HG03175 (cell line): ENCODE data around the gene MVD.
A peak's percentile ranks its signal among the peaks of the same experiment; 100 is the strongest.

ENCODE experiments used
- ATAC-seq: cut with Tn5 transposase; IDR thresholded peaks from one replicate; pipeline ENCODE4 v1.9.1; 2021; ENCODE audit warnings: mild to moderate bottlenecking, moderate library complexity; ENCODE audit not compliant: unreplicated experiment

MVD gene, protein sequence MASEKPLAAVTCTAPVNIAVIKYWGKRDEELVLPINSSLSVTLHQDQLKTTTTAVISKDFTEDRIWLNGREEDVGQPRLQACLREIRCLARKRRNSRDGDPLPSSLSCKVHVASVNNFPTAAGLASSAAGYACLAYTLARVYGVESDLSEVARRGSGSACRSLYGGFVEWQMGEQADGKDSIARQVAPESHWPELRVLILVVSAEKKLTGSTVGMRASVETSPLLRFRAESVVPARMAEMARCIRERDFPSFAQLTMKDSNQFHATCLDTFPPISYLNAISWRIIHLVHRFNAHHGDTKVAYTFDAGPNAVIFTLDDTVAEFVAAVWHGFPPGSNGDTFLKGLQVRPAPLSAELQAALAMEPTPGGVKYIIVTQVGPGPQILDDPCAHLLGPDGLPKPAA

GRCh38 chr16:88662843-88663606 is at the start of gene MVD:
Gene MVD (minus strand): TSS chr16:88663091. CDS start chr16:88663080, 11 bp downstream.
- ATAC-seq, result peak; percentile 97

- ATAC-seq, result no peak
Measured at GRCh38 chr16:88712362-88712979, 49.6 kb upstream of the MVD start.

DNA sequence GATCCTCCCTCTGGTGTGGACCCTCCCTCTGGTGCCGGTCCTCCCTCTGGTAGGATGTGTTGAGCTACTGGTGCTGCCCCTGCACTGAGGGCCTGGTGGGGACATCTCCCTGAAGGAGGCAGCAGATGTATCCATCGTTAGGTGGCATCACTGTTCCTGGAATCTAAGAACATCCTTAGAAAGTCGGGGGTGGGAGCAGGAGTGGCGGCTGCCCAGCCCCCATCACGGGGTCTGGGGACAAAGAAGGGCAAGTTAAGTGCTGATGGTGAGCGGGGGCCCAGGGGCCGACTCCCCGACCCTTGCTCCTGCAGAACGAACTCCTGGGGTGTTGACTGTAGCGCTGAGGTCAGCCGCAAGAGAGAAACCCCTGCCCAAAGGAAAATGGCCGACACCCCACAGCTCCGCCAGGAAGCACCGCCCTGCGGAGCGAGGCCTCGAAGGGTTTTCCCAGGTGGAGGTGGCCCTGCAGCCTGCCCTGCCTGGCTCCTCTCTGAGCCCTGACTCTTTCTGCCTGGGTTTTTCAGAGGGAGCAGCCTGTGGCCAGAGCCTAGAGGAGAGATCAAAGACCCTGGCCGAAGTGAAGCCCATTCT is 49.0 kb upstream of the MVD start:
- ATAC-seq, result no peak

- no peak for ATAC-seq
Measured at GRCh38 chr16:88710556-88710955, 47.7 kb upstream of the MVD start.

- no peak for ATAC-seq
Measured at GRCh38 chr16:88706965-88707826, 44.3 kb upstream of the MVD start.

DNA sequence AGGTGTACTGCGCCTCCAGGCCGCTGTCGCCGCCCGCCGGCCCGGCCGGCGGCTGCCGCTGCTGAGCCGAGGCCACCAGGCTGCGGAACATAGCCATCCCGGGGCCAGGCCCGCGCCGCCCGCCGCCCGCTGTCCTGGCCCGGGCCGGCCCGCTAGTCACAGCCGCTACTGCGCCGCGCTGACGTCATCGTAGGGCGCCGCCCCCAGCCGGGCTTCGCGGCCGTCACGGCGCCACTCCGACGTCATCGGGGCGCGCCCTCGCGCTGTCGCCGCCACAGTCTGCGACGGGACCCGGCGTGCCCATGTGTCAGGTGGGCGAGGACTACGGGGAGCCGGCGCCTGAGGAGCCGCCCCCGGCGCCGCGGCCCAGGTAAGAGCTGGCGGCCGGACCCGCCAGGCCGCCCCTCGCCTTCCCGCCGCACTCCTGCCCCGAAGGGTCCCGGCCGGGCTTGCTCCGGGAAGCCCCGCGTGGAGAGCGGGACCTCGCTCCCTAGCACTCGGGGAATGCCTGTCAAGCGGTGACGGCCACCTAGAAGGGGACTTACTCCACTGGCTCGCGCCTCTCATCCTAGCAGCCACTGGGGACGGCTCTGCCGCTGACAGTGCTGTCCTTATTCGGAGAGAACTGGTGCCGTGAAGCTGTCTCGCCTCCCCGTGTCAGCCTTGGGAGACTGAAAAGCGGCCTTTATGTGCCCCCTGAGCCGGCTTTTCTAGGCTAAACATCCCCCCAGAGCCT is 43.5 kb upstream of the MVD start, which contains the start of the genes CTU2 and RNF166:
Gene CTU2, plus strand, starts transcription at position 275 of the 736 bp plus-strand sequence. Its CDS starts 28 bp downstream, at position 303.
Gene RNF166, minus strand, starts transcription at position 180 of the 736 bp plus-strand sequence. Its CDS starts 83 bp downstream, at position 97.
- ATAC-seq, result peak; percentile 72

DNA sequence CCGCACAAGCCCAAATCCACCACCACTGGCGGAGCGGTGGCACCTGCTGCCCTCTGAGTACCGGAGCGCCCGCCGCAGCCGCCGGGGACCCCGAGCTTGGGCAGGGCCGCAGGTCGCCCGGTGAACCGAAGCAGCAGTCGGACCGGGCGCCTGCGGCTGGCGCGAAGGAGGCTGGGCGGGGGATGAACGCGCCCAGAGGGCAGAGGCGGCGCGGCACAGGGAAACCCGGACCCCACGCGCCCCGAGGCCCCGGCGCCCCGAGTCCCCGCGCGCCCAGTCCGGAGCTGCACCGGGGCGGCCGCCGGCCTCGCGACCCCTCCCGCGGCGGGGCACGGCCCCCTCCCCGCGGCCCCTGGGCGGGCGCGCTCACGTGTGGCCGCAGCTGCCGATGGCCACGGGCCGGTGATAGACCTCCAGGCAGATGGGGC is 42.9 kb upstream of the MVD start:
- peak; percentile 17 for ATAC-seq

DNA sequence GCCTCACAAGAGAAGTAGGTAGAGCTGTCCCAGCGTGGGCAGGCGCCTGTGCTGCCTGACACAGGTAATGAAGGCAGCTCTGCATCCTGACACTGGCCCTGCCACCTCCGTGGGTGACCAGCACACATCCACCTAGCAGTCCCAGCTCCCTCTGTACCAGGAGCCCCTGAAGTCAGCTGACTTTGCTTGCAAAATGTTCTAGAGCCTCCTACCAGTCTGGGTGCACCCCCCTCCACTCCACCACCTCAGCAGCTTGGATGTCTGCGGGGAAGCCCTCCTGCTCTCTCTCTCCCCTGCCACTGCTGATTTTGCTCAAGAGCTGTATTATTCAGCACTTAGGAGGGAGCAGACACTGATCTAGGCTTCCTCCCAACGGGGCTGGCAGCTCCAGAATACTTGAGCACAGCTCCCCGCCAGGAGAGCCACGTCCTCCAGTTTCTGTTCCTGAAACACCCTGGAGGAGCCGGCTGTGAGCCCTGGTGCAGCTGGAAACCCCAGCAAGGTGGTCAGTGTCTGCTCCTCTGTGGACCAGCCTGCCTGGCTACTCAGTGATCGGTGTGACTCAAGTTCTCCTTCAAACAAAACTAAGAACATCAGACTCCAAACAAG is 42.3 kb upstream of the MVD start:
- no peak for ATAC-seq

- ATAC-seq, result no peak
Measured at GRCh38 chr16:88703486-88704309, 40.8 kb upstream of the MVD start.

DNA sequence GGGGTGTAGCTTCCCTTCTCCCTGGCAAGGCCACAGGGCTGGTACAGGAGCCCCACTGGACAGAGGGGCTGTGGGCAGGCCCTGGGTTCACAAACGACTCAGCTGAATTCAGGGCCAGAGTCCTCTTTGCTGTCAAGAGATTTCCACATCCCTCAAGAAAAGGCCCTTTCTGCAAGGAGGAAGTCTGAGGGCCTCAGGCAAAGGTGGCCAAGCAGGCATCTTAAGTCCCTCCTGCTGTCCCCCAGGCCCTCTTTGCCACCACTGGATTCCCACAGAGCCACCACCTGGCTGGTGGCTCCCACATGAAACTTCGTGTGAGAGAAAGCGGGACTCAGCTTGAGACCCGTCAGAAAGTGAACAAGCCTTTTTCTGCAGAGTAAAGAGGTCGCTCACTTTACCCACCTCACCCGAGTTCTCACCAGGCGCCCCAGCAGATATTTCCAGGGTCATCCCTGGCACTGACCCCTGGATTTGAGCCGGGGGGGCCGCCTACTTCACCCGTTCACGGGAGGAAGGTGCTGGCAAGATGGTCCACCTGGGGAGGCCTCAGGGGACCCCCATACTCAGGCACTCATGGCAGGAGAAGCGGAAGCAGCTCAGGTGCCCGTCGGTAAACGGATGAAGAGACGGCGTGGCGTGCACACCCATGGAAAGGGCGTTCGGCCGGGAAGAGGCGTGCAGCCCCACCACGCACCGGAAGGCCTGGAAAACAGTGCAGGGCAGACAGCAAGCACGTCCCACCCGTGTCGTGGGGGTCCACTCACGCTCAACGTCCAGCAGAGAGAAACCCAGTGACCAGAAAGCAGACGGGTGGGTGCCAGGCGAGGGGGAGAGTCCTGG is 39.7 kb upstream of the MVD start:
- ATAC-seq, result no peak

GRCh38 chr16:88701581-88702370 is 38.9 kb upstream of the MVD start:
- ATAC-seq, result no peak

- peak; percentile 74 for ATAC-seq
Measured at GRCh38 chr16:88700636-88701482, 38.0 kb upstream of the MVD start.

DNA sequence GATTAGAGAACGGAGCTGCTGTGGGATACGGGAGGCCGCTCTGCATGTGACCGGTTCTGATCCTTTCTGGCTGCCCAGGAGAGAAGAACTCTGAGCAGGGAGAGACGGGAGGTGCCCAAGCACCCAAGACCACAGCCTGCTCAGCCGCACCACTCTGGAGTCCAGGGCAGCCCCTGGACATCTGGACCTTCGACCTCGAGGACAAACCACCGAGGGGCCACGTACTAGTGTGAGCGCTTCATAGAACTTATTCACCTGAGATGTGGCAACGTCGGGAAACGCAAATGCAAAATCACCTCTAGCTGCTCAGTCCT is 37.4 kb upstream of the MVD start:
- ATAC-seq, result no peak

- no peak for ATAC-seq
Measured at GRCh38 chr16:88699180-88699579, 36.3 kb upstream of the MVD start.

GRCh38 chr16:88698646-88699045 is 35.8 kb upstream of the MVD start:
- ATAC-seq, result no peak
